Vagina (tissue), 2 donors: ENCODE measurements around the gene PDHX. TPM values are rescaled to one million over a fixed set of nuclear protein-coding genes. Genes with fewer than 3 reads are reported as not detected.

ENCODE experiments used
- DNase-seq, 2 donors: peaks; one replicate each; pipeline ENCODE4 v3.0.0-alpha.2; 2017; ENCODE audit errors: extremely low spot score in 2 of 2
- H3K27ac ChIP-seq: fragments of 200-600 bp; sonication (generic); one replicate; pipeline ENCODE4 v1.5.1; 2019
- H3K27me3 ChIP-seq: fragments of 200-600 bp; sonication (generic); one replicate; pipeline ENCODE4 v1.5.1; 2019
- H3K36me3 ChIP-seq, 2 donors: fragments of 200-600 bp; sonication (generic); one replicate each; pipeline ENCODE4 v1.5.1; 2017 to 2019
- H3K4me1 ChIP-seq: fragments of 200-600 bp; sonication (generic); one replicate; pipeline ENCODE4 v1.5.1; 2019
- H3K4me3 ChIP-seq, 2 donors: fragments of 200-600 bp; sonication (generic); 1 replicate in 1 of 2; 2 replicates in 1 of 2; pipeline ENCODE4 v1.5.1; 2016 to 2019
- H3K9me3 ChIP-seq: fragments of 200-600 bp; sonication (generic); one replicate; pipeline ENCODE4 v1.5.1; 2019
- POLR2A ChIP-seq, 2 donors: fragments of 450-650 bp; IDR thresholded peaks; one replicate each; pipeline ENCODE4 v1.6.1; 2017; ENCODE audit warnings: antibody characterized with exemption in 2 of 2, mild to moderate bottlenecking in 2 of 2, moderate library complexity in 2 of 2
- POLR2AphosphoS5 ChIP-seq, 2 donors: sonication (generic); formaldehyde crosslinking; IDR thresholded peaks; one replicate each; pipeline ENCODE4 v1.9.0; 2017; ENCODE audit warnings: antibody characterized with exemption in 2 of 2, mild to moderate bottlenecking in 2 of 2, low read depth in 1 of 2; ENCODE audit not compliant: insufficient read depth in 1 of 2
- intact Hi-C: fragments of 100-400 bp; cut with DNase I; formaldehyde crosslinking; loops from one replicate; pipeline ENCODE4 v1.15.1; 2023
- total RNA-seq: library from RNA; depleted of rRNA; stranded (reverse); fragments of >200 nt; gene quantifications from one replicate; pipeline ENCODE4 v1.2.3, GENCODE V29; 2016
- TF ChIP-seq, protein P1 (sequence below), 3 experiments: fragments of 450-650 bp in 2 of 3; fragments of 200-600 bp in 1 of 3; sonication (generic) in 1 of 3; IDR thresholded peaks; one replicate each; pipeline ENCODE4 v1.5.1; 2017 to 2019; ENCODE audit warnings: antibody characterized with exemption in 3 of 3, mild to moderate bottlenecking in 2 of 3, moderate library complexity in 2 of 3

The PDHX gene
- total RNA-seq, 1 donor from 2014 or later = 15.0 TPM

DNA sequence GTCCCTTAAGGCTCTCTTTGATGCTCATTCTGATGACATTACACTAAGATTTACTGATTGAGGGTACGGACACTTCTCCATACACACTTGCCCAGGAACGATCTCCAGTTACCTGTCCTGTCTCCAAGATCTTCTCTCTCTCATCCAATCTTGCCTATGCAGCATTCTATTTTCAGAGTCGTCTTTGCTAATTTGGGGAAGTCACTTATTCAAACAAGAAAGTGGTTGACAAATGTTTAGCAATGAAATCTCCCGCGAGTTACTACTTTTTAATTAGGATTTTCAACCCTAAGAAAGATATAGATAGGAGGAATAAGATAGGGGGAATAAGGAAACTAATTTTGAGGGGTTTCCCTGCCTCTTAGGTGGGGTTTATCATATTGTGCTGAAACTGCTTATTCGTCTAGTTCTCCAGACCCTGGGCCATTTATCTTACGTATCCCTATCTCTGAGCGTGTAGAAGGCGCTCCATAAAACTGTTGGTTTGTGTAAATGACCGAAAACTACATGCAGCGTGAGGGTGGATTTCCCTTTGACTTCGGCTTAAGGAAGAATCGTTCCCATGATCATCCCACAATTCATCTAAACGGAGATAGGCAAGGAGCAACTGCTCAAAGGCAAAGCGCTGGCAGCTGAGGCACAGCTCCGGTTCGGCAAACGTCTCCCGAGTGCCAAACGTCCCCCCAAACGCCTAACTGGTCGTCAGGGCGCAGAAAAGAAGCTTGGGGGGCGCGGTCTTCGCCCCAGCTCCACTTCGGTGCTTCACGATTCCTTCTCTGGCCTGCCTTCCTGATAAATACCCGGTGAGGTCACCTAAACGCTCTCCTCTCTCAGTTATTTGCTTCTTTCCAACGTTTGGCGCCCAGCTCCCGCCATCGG is 1.0 kb upstream of the PDHX start:
- no peaks in the 10 kb centered on the region for H3K27me3 ChIP-seq
- peak overlapping the region; percentile 70 to 78 for H3K4me3 ChIP-seq
- intact Hi-C loops = no loop called here
- no peaks in the 10 kb centered on the region for H3K9me3 ChIP-seq
- H3K4me1 ChIP-seq = peaks cover 35% of the 10 kb centered on the region
- no peak for DNase-seq
- H3K27ac ChIP-seq = peak overlapping the region; percentile 93
- no peak for TF ChIP-seq POLR2A (IDR thresholded peaks at IDR 0.05)
- TF ChIP-seq POLR2AphosphoS5 (IDR thresholded peaks at IDR 0.05; ENCODE audit: insufficient read depth in 1 of 2, low read depth in 1 of 2) = peak in 1 of 2 donors; percentile 27
- TF ChIP-seq, protein P1, sequence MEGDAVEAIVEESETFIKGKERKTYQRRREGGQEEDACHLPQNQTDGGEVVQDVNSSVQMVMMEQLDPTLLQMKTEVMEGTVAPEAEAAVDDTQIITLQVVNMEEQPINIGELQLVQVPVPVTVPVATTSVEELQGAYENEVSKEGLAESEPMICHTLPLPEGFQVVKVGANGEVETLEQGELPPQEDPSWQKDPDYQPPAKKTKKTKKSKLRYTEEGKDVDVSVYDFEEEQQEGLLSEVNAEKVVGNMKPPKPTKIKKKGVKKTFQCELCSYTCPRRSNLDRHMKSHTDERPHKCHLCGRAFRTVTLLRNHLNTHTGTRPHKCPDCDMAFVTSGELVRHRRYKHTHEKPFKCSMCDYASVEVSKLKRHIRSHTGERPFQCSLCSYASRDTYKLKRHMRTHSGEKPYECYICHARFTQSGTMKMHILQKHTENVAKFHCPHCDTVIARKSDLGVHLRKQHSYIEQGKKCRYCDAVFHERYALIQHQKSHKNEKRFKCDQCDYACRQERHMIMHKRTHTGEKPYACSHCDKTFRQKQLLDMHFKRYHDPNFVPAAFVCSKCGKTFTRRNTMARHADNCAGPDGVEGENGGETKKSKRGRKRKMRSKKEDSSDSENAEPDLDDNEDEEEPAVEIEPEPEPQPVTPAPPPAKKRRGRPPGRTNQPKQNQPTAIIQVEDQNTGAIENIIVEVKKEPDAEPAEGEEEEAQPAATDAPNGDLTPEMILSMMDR (IDR thresholded peaks at IDR 0.05) = no peak
- no peaks in the 10 kb centered on the region for H3K36me3 ChIP-seq

- no peaks in the 10 kb centered on the region for H3K27me3 ChIP-seq
- TF ChIP-seq, protein P1 (IDR thresholded peaks at IDR 0.05) = no peak
- TF ChIP-seq POLR2AphosphoS5 (IDR thresholded peaks at IDR 0.05; ENCODE audit: insufficient read depth in 1 of 2, low read depth in 1 of 2) = no peak
- no peak for TF ChIP-seq POLR2A (IDR thresholded peaks at IDR 0.05)
- no peaks in the 10 kb centered on the region for H3K36me3 ChIP-seq
- no peaks in the 10 kb centered on the region for H3K9me3 ChIP-seq
- no peak for DNase-seq
- H3K4me3 ChIP-seq = peak overlapping the region; percentile 70 to 78
- intact Hi-C loops = no loop called here
- H3K4me1 ChIP-seq = peaks cover 35% of the 10 kb centered on the region
- peak overlapping the region; percentile 93 for H3K27ac ChIP-seq
Measured at GRCh38 chr11:34916843-34917770, 689 bp downstream of the PDHX start.

DNA sequence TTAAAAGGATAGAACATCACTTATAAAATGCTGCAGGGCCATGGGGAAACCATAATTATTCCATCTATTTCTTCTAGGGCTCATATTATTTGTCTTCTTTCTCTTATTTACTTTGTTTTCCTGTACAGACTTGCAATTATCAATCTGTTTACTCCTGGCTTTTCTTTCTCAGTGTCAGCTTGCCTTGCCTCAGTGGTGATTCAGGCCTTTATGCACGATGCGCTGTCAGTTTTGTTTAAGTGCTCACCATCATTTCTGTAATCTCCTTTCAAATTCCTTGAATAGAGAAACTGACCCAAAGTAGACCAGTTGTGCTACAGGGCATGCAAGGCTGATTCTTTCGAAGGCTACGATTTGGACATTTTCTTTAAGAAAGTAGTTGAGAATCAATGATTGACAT is 4.7 kb downstream of the PDHX start:
- intact Hi-C loops = no loop called here
- no peaks in the 10 kb centered on the region for H3K9me3 ChIP-seq
- H3K36me3 ChIP-seq = no peaks in the 10 kb centered on the region
- no peaks in the 10 kb centered on the region for H3K27me3 ChIP-seq
- no peak overlapping the region for H3K27ac ChIP-seq
- H3K4me3 ChIP-seq = no peak overlapping the region
- TF ChIP-seq POLR2AphosphoS5 (IDR thresholded peaks at IDR 0.05; ENCODE audit: insufficient read depth in 1 of 2, low read depth in 1 of 2) (no peak), POLR2A (IDR thresholded peaks at IDR 0.05) (no peak)
- TF ChIP-seq, protein P1 (IDR thresholded peaks at IDR 0.05) = no peak
- no peak for DNase-seq
- peaks cover 39% of the 10 kb centered on the region for H3K4me1 ChIP-seq

GRCh38 chr11:34924714-34925113 is 8.3 kb downstream of the PDHX start:
- Histone ChIP-seq H3K27me3 (no peaks in the 10 kb centered on the region), H3K4me1 (peaks cover 27% of the 10 kb centered on the region), H3K27ac (peak overlapping the region; percentile 0), H3K4me3 (no peak overlapping the region), H3K36me3 (no peaks in the 10 kb centered on the region), H3K9me3 (no peaks in the 10 kb centered on the region)
- DNase-seq = no peak
- TF ChIP-seq POLR2A (IDR thresholded peaks at IDR 0.05) = no peak
- TF ChIP-seq POLR2AphosphoS5 (IDR thresholded peaks at IDR 0.05; ENCODE audit: insufficient read depth in 1 of 2, low read depth in 1 of 2) = no peak
- TF ChIP-seq, protein P1 (IDR thresholded peaks at IDR 0.05) = no peak
- intact Hi-C loops = loop anchor here (5.0 kb wide), 1 partner anchor 468 kb away; no protein-coding TSS in a partner anchor
